22Rv1 (cell line): ENCODE results near the gene BEST1.

Source experiments
- H3K27ac ChIP-seq: fragments of 450-650 bp; 2 replicates; pipeline ENCODE4 v1.5.1; 2017
- CTCF ChIP-seq: fragments of 450-650 bp; IDR thresholded peaks from 2 replicates; pipeline ENCODE4 v1.5.1; 2017; ENCODE audit warnings: mild to moderate bottlenecking
- ZFX ChIP-seq: fragments of 450-650 bp; IDR thresholded peaks from 2 replicates; pipeline ENCODE4 v1.6.1; 2017; ENCODE audit warnings: antibody characterized with exemption, borderline replicate concordance

BEST1 gene

GRCh38 chr11:61980783-61981541 lies 30.8 kb downstream of the BEST1 start:
- TF ChIP-seq ZFX = no peak
- TF ChIP-seq CTCF = no peak
- no peak overlapping the region for H3K27ac ChIP-seq

GRCh38 chr11:61983419-61983818 lies 33.3 kb downstream of the BEST1 start:
- no peak for TF ChIP-seq CTCF
- no peak for TF ChIP-seq ZFX
- H3K27ac ChIP-seq = no peak overlapping the region

GRCh38 chr11:61985869-61986268 lies 35.7 kb downstream of the BEST1 start:
- TF ChIP-seq ZFX = no peak
- TF ChIP-seq CTCF = no peak
- H3K27ac ChIP-seq = no peak overlapping the region

GRCh38 chr11:61994981-61995380 lies 44.8 kb downstream of the BEST1 start:
- no peak for TF ChIP-seq CTCF
- no peak for TF ChIP-seq ZFX

GRCh38 chr11:61996933-61997332 lies 46.8 kb downstream of the BEST1 start:
- no peak overlapping the region for H3K27ac ChIP-seq
- no peak for TF ChIP-seq ZFX
- no peak for TF ChIP-seq CTCF

More at GRCh38 chr11:61994981-61995380, 44.8 kb downstream of the BEST1 start:
- no peak overlapping the region for H3K27ac ChIP-seq

GRCh38 chr11:61999141-61999975 lies 49.2 kb downstream of the BEST1 start:
- TF ChIP-seq ZFX (no peak), CTCF (no peak)
- no peak overlapping the region for H3K27ac ChIP-seq
